A549 (cell line): ENCODE data around the gene RPL9.

Experiments used
- POLR2A ChIP-seq: IDR thresholded peaks from 2 replicates; pipeline ENCODE4 v1.6.1; 2012; ENCODE audit warnings: mild to moderate bottlenecking, low read length
- TF ChIP-seq, protein P1 (sequence below): fragments of 450-650 bp; IDR thresholded peaks from 2 replicates; pipeline ENCODE4 v1.6.1; 2014; ENCODE audit warnings: antibody characterized with exemption

DNA sequence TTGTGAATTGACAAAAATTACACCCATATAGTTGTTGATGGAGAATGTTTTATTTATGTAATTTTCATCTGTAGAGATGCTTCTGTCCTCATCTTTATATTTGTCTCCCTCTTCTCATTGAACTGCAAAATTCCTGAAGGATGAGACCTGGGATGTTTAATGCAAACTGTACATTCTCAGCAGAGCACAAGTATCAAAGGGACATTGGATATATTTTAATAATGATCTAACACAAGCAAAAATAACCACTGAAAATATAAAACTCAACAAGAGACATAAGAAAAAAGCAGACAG is 40.0 kb upstream of the RPL9 start:
- no peak for TF ChIP-seq POLR2A
- TF ChIP-seq, protein P1, sequence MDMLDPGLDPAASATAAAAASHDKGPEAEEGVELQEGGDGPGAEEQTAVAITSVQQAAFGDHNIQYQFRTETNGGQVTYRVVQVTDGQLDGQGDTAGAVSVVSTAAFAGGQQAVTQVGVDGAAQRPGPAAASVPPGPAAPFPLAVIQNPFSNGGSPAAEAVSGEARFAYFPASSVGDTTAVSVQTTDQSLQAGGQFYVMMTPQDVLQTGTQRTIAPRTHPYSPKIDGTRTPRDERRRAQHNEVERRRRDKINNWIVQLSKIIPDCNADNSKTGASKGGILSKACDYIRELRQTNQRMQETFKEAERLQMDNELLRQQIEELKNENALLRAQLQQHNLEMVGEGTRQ, result no peak
